Islet precursor cell (in vitro differentiated cells): ENCODE measurements around the gene PDX1.

ENCODE experiments used
- DNase-seq: peaks from one replicate; pipeline ENCODE4 v3.0.0-alpha.2; 2018

Gene PDX1

DNA sequence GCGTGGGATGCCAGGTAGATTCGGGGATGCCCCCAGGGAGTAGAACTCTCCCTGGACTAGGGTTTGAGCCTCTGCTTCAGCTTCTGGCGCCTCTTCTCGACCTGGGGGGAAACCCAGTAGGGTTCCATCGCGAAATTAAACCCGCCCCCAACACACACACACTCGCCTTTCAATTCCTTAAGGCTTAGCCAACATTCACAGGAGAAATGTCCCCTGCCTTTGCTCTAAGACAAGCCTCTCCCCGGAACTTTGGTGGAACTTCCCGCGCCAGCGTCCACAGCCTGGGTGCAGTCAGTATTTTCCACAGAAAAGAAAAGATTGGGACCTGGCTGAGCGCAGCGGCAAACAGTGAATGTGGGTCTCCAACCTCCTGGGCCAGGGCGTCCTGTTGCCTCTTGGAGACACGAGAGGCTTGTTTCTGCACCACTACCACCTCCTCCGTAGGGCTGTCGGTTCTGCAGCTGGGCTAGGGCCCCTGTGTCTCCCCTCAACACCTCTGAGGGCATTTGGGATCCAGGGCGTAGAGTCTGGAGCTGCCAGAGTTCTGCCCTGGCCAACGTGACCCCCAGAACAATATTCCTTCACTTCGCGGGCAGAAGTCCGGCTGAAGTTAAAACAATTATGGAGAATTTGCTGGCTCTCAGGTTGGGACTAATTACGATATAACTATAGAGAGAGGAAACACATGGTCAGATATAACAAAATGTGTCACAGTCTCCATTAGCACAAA, 3.2 kb downstream of the PDX1 start:
- no peak for DNase-seq

DNA sequence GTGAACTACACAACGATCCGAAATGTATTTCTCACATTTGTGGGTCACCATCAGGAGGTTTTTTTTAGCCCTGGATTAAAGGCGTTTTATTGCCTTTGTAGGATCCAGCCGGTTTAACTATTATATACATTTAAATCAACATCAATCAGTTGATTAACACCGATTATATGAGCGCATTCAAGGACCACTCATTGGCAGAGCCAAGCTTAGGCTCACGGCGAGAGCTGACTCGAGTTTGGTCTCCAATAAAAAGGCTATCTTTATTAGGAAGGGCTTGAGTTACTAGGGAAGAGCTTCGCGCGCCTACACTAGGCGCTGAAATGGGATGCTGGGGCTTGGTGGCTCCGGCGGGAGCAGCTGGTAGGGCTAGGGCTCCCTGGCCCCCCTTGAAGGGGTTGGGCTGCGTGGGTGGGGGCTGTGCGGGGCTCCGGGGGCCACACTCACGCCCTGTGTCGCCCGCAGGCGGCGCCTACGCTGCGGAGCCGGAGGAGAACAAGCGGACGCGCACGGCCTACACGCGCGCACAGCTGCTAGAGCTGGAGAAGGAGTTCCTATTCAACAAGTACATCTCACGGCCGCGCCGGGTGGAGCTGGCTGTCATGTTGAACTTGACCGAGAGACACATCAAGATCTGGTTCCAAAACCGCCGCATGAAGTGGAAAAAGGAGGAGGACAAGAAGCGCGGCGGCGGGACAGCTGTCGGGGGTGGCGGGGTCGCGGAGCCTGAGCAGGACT, 4.2 kb downstream of the PDX1 start:
- DNase-seq: peak; percentile 58

DNA sequence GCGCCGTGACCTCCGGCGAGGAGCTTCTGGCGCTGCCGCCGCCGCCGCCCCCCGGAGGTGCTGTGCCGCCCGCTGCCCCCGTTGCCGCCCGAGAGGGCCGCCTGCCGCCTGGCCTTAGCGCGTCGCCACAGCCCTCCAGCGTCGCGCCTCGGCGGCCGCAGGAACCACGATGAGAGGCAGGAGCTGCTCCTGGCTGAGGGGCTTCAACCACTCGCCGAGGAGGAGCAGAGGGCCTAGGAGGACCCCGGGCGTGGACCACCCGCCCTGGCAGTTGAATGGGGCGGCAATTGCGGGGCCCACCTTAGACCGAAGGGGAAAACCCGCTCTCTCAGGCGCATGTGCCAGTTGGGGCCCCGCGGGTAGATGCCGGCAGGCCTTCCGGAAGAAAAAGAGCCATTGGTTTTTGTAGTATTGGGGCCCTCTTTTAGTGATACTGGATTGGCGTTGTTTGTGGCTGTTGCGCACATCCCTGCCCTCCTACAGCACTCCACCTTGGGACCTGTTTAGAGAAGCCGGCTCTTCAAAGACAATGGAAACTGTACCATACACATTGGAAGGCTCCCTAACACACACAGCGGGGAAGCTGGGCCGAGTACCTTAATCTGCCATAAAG, 4.8 kb downstream of the PDX1 start:
- DNase-seq: peak; percentile 54

DNA sequence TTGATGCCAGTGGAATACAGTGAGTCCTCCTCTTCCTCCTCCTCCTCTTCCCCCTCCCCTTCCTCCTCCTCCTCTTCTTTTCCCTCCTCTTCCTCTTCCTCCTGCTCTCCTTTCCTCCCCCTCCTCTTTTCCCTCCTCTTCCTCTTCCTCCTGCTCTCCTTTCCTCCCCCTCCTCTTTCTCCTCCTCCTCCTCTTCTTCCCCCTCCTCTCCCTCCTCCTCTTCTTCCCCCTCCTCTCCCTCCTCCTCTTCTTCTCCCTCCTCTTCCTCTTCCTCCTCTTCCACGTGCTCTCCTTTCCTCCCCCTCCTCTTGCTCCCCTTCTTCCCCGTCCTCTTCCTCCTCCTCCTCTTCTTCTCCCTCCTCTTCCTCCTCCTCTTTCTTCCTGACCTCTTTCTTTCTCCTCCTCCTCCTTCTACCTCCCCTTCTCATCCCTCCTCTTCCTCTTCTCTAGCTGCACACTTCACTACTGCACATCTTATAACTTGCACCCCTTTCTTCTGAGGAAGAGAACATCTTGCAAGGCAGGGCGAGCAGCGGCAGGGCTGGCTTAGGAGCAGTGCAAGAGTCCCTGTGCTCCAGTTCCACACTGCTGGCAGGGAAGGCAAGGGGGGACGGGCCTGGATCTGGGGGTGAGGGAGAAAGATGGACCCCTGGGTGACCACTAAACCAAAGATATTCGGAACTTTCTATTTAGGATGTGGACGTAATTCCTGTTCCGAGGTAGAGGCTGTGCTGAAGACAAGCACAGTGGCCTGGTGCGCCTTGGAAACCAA, 5.6 kb downstream of the PDX1 start:
- DNase-seq: no peak

DNA sequence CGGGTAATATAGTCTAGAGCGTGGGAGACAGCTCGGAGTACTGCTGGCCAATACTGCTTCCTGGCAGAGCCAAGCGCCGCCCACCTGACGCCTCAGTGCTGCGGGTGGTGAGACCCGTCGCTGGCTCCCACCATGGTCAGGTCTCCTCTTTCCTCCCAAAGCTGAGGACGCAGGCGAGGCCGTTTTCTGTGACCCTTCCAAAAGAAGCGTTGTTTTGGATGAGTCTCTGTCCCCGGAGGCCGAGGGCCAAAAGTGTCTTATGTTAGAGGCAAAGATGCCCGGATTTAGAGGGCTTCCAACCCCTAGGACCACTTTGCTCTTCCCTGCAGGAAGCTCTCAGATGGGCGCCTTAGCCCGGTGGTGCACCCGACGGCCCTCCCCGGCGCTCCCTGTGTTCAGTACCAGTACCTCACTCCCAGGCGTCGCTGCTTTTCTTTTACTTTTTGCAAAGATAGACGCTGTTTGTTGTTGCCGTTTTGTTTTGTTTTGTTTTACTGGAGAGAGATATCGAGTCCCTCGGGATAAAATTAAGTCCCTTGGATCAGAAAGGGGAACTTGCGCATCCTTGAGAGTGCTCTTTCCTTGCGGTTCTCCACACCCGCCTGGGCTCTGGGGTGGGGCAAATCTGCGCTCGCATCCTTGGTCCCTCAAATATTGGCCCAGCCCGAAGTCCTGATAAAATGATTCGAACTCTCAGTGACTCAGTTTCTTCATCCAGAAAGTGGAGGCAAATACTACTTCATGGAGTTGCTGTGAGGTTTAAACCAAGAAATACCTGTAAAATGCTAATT, 7.0 kb downstream of the PDX1 start:
- DNase-seq: peak; percentile 54

DNA sequence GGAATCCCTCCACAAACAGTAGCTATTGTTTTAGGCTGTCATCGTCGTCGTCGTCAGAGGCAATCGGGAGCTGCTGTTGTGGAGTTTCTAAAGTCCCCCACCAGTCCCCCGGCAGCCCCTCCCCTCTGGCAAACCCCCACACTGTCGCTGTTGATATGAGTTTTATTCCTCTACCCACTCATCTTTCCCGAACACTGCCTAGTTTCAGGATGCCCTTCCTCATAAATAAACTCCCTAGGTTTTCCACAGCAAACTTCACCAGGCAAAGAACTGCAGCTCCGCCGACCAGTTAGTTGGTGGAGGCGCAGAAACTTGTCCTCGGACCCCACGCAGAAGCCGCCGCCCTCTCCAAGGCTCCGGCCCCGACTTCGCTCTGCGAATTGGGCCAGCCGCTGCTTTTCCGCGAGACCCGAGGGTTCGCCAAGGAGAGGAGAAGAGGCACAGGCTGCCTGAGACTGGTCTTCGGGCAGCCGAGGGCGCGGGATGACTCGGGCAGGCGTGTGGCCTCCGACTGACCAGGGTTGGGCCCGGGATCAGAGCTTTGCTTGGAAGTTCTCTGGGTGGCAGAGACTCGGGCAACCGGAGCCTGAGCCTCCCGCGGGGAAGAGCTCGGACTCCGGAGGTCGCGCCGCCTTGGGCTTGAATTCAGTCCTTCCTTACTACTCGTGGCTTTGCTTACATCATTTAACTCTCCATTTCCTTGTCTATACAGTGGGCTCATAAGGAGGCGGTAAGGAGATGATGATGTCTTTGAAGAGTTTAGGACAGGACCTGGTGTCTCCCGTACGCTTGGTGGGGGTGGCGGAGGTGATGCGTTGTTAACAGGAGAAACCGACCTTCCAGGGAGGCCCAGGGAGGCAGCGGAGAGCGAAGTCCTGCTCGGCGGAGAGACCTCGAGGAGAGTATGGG, 7.9 kb downstream of the PDX1 start:
- peak; percentile 51 for DNase-seq

DNA sequence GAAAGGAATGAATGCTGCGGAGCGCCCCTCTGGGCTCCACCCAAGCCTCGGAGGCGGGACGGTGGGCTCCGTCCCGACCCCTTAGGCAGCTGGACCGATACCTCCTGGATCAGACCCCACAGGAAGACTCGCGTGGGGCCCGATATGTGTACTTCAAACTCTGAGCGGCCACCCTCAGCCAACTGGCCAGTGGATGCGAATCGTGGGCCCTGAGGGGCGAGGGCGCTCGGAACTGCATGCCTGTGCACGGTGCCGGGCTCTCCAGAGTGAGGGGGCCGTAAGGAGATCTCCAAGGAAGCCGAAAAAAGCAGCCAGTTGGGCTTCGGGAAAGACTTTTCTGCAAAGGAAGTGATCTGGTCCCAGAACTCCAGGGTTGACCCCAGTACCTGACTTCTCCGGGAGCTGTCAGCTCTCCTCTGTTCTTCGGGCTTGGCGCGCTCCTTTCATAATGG, 8.6 kb downstream of the PDX1 start:
- DNase-seq: peak; percentile 47

DNA sequence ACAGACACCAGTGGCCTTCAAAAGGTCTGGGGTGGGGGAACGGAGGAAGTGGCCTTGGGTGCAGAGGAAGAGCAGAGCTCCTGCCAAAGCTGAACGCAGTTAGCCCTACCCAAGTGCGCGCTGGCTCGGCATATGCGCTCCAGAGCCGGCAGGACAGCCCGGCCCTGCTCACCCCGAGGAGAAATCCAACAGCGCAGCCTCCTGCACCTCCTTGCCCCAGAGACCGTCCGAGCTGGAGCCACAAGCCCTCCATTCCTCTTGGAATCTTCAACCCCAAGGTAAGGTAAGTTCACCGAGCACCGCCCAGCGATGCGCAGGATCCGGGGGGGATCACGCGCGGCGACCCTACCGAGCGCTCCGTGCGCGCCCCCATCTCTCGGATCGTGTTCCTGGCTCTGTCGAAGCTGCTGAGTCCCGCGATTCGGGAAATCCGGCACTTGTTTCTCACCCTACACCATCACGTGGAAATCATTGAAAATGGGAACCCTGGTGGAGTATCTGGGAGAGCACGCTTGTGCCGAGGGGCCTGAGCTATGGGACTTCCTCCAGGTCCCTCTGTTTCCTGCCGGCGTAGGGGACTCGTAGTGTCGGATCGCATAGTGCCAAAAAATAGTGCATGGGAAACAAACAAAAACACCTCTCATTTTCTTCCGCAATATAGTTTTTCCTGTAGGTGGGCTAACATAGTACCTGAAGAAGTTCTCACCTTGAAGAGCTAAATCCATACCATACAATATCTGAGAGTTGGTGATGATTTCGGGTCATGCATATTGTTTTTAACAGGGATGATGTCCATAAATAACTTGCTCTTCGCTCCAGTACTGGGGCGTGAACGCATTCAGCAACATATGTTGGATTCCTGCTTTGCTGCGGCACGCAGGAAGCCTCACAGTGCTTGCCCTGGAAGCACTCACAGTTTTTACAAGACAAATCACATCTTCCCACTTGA, 9.3 kb downstream of the PDX1 start:
- DNase-seq: no peak

DNA sequence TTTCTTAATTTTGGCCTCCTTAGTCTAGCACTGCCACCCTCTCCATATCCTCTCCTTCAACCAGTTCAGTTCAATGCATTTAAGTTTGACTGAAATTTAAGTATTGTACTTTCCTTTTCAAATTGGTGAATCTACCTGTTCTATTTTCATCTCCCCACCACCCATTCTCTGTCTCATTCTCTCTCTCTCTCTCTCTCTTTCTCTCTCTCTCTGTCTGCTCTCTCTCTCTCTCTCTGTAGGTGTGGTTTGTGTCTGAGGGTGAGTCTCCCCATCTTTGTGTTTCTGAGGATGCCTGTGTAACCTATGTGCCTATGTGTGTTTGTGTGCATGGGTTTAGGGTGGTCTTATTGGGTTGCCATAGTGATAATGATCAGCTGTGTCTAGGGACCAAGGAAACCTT, 10.1 kb downstream of the PDX1 start:
- DNase-seq: no peak

DNA sequence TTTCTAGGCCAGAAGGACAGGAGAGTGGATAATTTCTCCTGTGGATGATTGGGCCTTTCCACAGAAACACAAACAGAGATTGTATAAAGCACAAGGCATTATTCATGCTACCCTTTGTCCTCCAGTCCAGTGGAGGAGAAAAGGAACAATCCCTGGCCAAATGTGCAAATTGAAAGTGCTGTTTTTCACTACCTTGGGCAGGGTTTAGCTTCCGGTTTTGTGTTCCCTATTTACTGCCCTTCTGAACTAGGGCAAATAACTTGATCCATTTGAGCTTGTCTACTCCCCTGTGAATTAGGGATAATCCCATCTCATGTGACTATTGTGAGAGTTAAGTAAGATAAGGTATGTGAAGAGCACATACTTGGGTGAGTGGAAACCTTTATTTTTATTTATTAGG, 13.3 kb downstream of the PDX1 start:
- no peak for DNase-seq

DNA sequence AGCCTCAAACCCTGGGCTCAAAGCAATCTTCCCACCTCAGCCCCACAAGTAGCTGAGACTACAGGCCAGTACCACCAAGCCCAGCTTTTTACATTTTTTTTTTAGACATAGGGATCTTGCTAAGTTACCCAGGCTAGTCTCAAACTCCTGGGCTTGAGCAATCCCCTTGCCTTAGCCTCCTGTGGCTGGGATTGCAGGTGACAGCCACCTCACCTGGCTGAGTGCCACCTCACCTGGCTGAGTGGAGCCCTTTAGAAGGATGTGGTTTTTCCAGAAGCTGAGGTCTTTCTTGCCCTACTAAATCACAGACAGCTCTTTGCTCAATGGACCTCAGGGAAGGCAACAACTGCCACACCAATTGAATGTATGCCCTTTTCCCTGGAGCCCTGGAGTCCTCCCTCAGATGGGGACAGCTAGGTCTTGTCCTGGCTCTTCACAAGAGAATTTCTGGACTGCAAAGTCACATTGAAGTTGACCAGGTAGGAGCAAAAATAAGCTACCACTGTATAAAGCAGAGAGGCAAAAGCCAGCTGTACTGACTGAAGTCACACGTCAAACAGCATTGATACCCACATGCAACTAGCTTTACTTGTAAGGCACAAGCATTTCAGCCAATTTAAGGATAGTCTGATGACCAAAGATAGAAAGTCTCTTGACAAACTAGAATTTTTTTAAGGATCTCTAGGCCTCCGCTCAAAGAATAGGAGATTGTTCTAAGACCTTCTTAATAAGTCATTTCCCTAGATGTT, 14.0 kb downstream of the PDX1 start:
- no peak for DNase-seq

DNA sequence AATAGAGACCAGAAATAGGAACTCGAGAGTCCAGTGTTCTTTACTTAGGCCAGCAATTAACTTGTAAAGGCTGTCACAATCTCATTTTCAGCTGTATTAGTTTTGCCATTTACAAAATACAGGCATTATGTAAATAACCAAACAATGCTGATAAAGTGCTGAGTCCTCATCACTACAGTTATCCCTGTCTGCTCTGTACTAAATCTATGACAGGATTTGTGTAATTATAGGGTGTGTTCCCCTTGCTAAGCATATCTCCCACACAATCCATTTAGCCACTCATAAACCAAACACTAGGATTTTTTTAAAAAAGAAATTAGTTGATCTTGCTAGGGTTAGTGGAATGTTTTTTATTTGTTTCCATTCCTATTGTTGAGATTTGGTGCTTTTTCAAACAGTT, 23.2 kb downstream of the PDX1 start:
- no peak for DNase-seq

DNA sequence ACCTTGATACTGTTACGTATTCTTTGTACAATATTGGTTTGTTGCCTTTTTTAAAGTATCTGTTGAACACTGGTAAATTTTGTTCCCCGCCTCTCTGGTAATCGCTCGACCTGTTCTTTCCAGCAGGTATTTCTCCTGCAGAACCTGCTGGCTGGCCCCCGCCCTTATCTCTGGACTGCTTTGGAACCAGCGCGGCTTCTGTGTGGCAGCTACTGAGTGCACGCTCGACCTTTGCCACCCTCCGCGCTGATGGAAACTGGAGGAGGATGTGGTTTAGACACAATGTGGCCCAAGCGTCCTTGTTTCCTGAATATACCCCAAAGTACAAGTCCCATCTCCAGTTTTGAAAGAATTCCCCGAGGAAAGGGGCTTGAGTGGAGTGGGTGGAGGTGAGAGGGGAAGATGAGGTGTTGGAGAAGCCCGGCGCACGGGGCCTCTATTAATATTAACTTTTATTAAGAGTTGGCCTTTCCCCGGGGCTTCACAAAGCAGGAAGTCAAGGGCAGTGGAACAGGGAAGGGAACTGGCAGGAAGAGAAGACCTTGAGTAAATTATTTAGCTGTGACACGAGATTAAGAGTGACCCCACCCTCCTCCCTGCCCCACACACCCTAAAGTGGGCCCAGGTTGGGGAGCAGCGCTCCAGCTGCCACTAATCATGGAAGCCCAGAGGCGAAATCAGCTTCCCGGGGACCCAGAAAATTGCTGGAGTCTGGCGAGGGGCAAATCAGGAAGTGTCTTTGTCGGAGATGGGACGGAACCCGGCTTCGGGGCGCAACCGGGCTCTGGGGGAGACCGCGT, 33.3 kb downstream of the PDX1 start:
- DNase-seq: no peak

DNA sequence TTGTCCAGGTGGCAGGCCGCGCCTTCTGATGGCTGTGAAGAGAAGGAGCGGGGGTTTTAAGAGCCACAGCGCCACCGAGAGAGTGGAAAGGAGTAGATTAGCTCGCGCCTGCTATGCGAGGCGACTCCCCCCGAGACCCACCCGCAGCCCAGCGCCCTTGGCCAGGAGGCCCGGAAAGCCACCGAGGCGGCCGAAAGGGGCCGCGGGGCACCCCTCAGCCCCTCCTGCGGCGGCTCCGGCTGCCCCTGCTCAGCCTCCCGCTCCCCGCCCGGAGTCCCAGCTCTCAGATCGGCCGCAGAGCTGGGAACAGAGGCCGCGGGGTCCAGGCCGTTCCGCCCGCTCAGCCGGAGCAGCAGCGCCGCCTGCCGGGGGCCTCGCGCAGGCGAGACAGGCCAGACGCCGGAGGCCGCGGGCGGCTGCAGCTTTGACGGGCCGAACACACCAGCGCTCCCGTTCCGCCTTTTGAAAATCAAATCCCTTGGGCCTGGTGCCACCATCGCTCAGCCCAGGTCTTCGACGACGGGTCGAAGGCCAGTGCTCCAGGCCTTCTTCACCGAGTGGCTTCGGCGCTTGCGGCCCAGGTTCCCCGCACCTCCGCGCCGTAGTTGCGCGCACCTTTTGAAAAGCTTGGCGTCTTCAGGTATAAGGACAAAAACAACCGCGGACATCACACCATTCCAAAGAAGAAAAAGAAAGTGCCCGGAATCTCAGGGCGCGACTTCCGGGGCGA, 34.0 kb downstream of the PDX1 start:
- peak; percentile 94 for DNase-seq

DNA sequence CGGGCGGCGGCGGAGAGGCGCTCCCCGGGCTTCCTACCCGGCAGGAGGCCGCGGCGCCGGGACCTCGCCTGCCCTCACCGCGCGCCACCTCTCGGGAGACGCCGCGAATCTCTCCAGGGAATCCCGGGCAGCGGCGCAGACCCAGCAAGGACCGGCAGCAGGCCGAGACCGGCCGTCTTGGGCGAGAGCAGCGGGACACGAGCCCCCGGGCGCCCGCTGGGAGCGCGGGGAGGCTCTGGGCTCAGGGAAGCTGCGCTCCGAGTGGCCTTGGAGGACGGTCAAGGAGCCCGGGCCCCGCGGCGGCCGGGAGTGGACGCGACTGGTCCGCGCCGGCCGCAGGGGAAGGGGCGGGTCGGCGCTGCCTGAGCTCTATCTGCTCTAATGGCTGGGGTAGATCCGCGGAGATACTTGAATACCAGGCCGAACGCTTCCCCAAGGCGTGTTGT, 34.6 kb downstream of the PDX1 start:
- peak; percentile 89 for DNase-seq

DNA sequence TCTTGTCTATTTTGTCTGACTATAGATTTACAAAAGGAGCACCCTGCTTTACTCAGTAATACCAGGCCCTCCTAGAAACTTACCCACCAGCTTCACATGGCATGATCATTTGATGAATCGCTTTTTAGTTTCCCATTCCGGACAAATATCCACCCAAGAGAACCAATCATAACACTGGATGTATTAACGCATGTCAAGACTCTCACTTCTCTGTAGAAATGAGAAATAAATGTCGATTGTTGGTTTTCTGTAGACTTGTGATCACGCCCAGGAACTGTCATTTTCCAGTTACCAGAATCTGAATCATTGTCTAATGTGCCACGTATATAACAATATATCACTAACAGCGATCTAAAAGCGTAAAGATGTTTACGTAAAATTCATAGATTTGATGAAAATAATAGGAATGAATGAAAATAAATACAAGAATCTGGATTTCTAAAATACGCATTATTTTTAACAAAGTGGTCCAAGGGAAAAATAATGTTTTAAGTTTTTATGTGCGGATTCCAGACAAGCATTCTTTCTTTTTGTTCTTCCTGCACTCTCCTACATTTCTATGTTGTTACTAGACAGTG, 35.3 kb downstream of the PDX1 start:
- no peak for DNase-seq

DNA sequence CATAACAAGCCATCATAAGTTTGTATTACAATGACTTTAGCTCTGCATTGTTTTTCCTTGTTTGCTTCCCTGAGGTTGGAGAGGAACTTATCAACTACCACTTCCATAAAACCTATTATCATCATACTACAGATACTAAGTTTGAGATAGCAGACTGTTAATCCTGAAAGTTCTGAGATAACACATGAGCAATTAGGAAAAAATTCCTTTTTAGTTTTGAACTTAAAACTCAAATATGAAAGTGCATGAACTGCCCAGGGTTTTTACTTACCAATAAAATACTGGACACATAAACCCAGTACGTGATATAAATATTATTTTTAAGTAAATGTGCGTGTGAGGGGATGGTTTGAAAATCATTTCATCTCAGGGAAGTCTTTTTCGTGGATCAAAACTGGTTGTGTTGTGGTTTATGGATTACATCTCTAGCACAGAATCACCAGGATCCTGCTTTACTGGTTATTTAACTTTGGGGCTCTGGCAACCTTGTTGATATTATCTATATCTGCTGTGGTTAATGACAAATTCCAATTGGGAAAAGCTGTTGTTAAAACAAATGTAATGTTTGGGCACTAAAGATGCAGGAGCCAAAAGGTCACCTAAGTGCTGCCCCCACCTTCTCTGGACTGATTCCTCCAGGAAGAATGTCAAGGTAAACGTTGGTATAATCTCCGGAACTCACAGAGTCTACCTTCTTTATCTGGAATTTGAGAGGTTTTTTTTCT, 36.9 kb downstream of the PDX1 start:
- peak; percentile 61 for DNase-seq
